DOHH2 (cell line): ENCODE results near the gene SUN2.

Experiments used
- H3F3A ChIP-seq: fragments of 200-600 bp; sonication (generic), shearing (Covaris generic); 2 replicates; pipeline ENCODE4 v1.6.0; 2016; ENCODE audit warnings: antibody characterized with exemption, mild to moderate bottlenecking; ENCODE audit not compliant: control insufficient read depth, insufficient read depth
- H3K27ac ChIP-seq: fragments of 200-600 bp; sonication (generic); 2 replicates; pipeline ENCODE4 v1.5.1; 2014; ENCODE audit warnings: low read depth, mild to moderate bottlenecking, low read length, moderate library complexity
- H3K27me3 ChIP-seq: fragments of 200-600 bp; sonication (generic); 2 replicates; pipeline ENCODE4 v1.6.1; 2014; ENCODE audit warnings: mild to moderate bottlenecking, low read length, mixed read lengths; ENCODE audit not compliant: control insufficient read depth
- H3K36me3 ChIP-seq: fragments of 200-600 bp; sonication (generic); 2 replicates; pipeline ENCODE4 v1.6.1; 2014; ENCODE audit warnings: mild to moderate bottlenecking, low read length, moderate library complexity, mixed read lengths; ENCODE audit not compliant: control insufficient read depth
- H3K4me1 ChIP-seq: fragments of 200-600 bp; sonication (generic); 2 replicates; pipeline ENCODE4 v1.6.1; 2014; ENCODE audit warnings: mild to moderate bottlenecking, low read length, mixed read lengths; ENCODE audit not compliant: control insufficient read depth
- H3K4me2 ChIP-seq: fragments of 200-600 bp; sonication (generic); 2 replicates; pipeline ENCODE4 v1.6.0; 2014; ENCODE audit warnings: mild to moderate bottlenecking, low read length, moderate library complexity
- H3K4me3 ChIP-seq: fragments of 200-600 bp; sonication (generic); 2 replicates; pipeline ENCODE4 v1.5.1; 2014; ENCODE audit warnings: mild to moderate bottlenecking, low read length, mixed read lengths
- H3K79me2 ChIP-seq: fragments of 200-600 bp; sonication (generic); 2 replicates; pipeline ENCODE4 v1.6.1; 2014; ENCODE audit warnings: mild to moderate bottlenecking, low read length, mixed read lengths; ENCODE audit not compliant: control insufficient read depth
- H3K9me2 ChIP-seq: fragments of 200-600 bp; sonication (generic); replicated peaks from 2 replicates; pipeline ENCODE4 v1.6.1; 2014; ENCODE audit warnings: mild to moderate bottlenecking, low read length, mixed read lengths; ENCODE audit not compliant: control insufficient read depth
- H3K9me3 ChIP-seq: fragments of 200-600 bp; sonication (generic); 2 replicates; pipeline ENCODE4 v1.6.1; 2014; ENCODE audit warnings: antibody characterized with exemption, low read length, mixed read lengths; ENCODE audit not compliant: control insufficient read depth, insufficient read depth
- H4K20me1 ChIP-seq: fragments of 200-600 bp; sonication (generic); 2 replicates; pipeline ENCODE4 v1.6.0; 2014; ENCODE audit warnings: low read depth, mild to moderate bottlenecking, antibody characterized with exemption, low read length, moderate library complexity; ENCODE audit not compliant: control insufficient read depth, insufficient read depth
- EZH2phosphoT487 ChIP-seq: fragments of 200-600 bp; sonication (generic); IDR thresholded peaks from 2 replicates; pipeline ENCODE4 v1.6.1; 2017; ENCODE audit warnings: borderline replicate concordance, mild to moderate bottlenecking, antibody characterized with exemption, low read length, moderate library complexity, mixed read lengths
- TF ChIP-seq, protein P1 (sequence below): fragments of 200-600 bp; sonication (generic); IDR thresholded peaks from one replicate; pipeline ENCODE4 v1.5.1; 2014; ENCODE audit warnings: antibody characterized with exemption, mild to moderate bottlenecking, low read depth, low read length; ENCODE audit not compliant: poor library complexity, severe bottlenecking

The SUN2 gene

DNA sequence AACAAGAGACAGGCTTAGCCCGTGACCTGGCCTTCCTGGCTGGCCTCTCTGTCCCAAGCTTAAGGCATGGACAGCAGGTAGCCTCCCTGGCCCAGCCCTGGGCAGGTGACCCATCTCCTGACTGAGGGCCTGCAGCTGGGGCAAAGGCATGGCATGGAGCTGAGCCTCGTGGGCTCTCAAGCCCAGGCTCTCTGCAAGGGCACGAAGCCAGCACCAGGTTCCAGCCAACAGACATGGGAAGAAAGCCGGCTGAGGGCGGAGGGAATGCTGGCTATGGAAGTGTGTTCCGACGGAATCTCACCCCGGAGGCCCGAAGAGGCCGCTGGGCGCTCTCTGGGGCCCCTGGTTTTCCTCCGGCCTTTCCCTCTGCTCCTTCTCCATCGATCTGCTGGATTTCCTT, 25.2 kb upstream of the SUN2 start:
- H3K79me2 ChIP-seq = no peaks in the 10 kb centered on the region
- H3K27ac ChIP-seq = no peak overlapping the region
- H3K36me3 ChIP-seq = no peaks in the 10 kb centered on the region
- H3K4me2 ChIP-seq = no peak overlapping the region
- no peaks in the 10 kb centered on the region for H4K20me1 ChIP-seq
- H3K4me1 ChIP-seq = peaks cover 3% of the 10 kb centered on the region; the same call in 1 of the 2 replicates
- no peak for TF ChIP-seq EZH2phosphoT487
- TF ChIP-seq, protein P1, sequence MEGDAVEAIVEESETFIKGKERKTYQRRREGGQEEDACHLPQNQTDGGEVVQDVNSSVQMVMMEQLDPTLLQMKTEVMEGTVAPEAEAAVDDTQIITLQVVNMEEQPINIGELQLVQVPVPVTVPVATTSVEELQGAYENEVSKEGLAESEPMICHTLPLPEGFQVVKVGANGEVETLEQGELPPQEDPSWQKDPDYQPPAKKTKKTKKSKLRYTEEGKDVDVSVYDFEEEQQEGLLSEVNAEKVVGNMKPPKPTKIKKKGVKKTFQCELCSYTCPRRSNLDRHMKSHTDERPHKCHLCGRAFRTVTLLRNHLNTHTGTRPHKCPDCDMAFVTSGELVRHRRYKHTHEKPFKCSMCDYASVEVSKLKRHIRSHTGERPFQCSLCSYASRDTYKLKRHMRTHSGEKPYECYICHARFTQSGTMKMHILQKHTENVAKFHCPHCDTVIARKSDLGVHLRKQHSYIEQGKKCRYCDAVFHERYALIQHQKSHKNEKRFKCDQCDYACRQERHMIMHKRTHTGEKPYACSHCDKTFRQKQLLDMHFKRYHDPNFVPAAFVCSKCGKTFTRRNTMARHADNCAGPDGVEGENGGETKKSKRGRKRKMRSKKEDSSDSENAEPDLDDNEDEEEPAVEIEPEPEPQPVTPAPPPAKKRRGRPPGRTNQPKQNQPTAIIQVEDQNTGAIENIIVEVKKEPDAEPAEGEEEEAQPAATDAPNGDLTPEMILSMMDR = no peak
- no peaks in the 10 kb centered on the region for H3K9me3 ChIP-seq
- H3F3A ChIP-seq = no peaks in the 10 kb centered on the region
- H3K27me3 ChIP-seq = no peaks in the 10 kb centered on the region
- no peaks in the 10 kb centered on the region for H3K9me2 ChIP-seq
- H3K4me3 ChIP-seq = no peak overlapping the region

DNA sequence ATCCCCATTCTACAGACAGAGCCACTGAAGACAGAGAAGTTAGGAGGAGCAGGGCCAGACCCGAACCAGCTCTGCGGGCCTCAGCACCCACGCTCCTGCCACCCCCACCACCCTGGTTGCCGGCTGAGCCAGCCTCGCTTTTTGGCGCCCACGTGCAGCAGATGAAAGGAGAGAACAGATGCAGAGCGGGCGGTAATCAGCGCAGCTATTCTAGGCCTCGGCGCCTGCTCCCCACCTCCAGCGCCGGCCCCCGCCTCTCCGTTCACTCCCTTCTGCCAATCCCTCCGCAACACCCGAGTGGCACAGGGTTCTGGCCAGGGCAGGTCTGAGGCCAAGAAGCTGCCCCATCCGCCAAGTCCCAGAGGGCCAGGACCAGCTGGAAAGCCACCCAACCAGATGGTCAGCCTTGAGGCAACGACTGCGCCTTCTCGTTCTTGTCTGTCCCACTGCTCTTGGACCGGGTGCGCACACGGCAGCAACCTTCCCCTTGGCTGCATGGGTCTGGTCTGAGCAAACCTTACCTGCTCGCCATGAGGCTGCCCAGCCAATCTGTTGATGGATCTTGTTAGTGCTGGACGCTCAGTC, 21.4 kb upstream of the SUN2 start:
- Histone ChIP-seq H3K4me3 (no peak overlapping the region), H3K9me3 (no peaks in the 10 kb centered on the region), H4K20me1 (no peaks in the 10 kb centered on the region), H3K27ac (no peak overlapping the region), H3K36me3 (no peaks in the 10 kb centered on the region), H3K4me1 (no peaks in the 10 kb centered on the region), H3K79me2 (no peaks in the 10 kb centered on the region), H3K27me3 (no peaks in the 10 kb centered on the region), H3K9me2 (no peaks in the 10 kb centered on the region), H3F3A (no peaks in the 10 kb centered on the region), H3K4me2 (no peak overlapping the region)
- TF ChIP-seq EZH2phosphoT487 = no peak
- TF ChIP-seq, protein P1 = no peak

DNA sequence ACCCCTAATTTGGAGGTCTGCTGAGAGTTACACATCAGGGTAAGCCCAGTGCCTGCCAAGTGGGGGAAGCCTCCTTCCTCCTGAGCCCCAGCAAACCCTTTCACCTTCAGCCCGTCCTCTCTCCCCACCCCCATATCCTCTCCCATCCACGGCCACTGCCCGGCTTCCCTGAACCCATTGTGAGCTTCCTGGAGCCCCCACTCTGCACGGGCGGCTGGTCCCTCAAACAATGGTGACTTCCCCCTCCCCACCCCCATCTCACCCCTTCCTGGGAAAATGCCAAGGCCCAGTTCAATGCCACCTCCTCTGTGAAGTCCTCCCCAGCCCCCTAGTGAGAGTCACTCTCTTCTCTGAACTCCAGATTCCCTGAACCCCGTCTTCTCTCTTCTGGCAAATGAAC, 20.3 kb upstream of the SUN2 start:
- Histone ChIP-seq H3K27me3 (no peaks in the 10 kb centered on the region), H3K4me3 (no peak overlapping the region), H3K4me2 (no peak overlapping the region), H3K36me3 (no peaks in the 10 kb centered on the region), H3F3A (no peaks in the 10 kb centered on the region), H3K27ac (no peak overlapping the region), H4K20me1 (no peaks in the 10 kb centered on the region), H3K9me2 (no peaks in the 10 kb centered on the region), H3K9me3 (no peaks in the 10 kb centered on the region), H3K4me1 (no peaks in the 10 kb centered on the region), H3K79me2 (no peaks in the 10 kb centered on the region)
- TF ChIP-seq, protein P1 = no peak
- no peak for TF ChIP-seq EZH2phosphoT487
